Measurements from ENCODE around the gene TLK2. TPM values are rescaled to one million over a fixed set of nuclear protein-coding genes. Genes with fewer than 3 reads are reported as not detected.

Gene TLK2
- total RNA-seq, 1 donor from 2014 or later: 44.0 TPM

Other genes starting within 250 kb of the TLK2 start
- gene EFCAB3, start 98.3 kb upstream of the TLK2 start, total RNA-seq: 0.23 TPM in 1 of 2 replicates, not detected in the other
- 35.5 and 36.5 TPM in 2 replicates for gene METTL2A, start 54.9 kb upstream of the TLK2 start, total RNA-seq
- gene MRC2, start 148.8 kb downstream of the TLK2 start, total RNA-seq: 1.6 TPM in 2 replicates